ENCODE results near the gene GBP6.
"Not testable (repeated sequence)": the region's sequence is repeated elsewhere in the genome, so short reads cannot be mapped to it uniquely, and the experiment has no call there.

The GBP6 gene, protein sequence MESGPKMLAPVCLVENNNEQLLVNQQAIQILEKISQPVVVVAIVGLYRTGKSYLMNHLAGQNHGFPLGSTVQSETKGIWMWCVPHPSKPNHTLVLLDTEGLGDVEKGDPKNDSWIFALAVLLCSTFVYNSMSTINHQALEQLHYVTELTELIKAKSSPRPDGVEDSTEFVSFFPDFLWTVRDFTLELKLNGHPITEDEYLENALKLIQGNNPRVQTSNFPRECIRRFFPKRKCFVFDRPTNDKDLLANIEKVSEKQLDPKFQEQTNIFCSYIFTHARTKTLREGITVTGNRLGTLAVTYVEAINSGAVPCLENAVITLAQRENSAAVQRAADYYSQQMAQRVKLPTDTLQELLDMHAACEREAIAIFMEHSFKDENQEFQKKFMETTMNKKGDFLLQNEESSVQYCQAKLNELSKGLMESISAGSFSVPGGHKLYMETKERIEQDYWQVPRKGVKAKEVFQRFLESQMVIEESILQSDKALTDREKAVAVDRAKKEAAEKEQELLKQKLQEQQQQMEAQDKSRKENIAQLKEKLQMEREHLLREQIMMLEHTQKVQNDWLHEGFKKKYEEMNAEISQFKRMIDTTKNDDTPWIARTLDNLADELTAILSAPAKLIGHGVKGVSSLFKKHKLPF

DNA sequence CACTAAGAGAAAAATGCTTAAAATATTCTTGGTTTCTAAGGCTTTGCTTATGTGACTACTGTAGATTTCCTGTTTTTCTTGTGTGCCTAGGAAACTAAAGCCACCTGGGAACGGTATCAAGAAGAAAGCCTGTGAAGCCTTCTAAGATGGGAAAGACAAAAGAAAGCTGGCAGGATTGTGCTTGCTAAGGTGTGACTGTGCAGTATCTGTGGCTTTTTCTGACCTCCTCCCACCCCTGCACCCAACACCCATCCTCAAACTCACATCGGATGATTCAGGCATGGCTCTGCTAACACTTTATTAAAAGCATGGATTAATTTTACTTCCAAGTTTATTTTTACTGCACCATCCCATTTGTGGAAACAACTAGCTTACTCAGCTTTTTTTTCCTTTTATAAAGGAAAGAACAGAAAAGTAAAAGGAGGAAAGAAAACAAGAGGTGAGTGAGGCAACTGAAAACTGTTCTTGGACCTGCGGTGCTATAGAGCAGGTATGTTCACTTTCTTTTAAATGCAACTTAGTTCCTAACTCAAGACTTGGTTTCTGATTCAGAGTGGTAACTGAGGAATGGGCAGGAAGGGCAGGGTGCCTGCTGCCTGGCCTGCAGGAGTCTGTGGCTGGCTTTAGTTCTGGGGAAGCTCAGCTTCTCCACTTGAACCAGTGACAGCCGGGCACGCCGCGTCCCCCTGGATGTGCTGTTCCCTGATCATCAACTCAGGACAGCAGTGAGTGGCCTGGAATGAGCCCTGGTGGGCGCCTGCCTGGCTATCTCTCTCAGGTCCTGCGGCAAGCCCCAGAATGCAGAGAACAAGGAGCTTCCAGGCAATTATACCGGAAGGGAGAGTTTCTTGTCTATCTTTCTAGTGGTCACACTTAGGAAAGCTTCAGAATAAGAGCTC lies at the start of gene GBP6:
GBP6 (plus strand) TSS at position 422 of the 899 bp plus-strand sequence. CDS start 4,493 bp downstream, outside the sequence.
- peak; percentile 17 for DNase-seq

DNA sequence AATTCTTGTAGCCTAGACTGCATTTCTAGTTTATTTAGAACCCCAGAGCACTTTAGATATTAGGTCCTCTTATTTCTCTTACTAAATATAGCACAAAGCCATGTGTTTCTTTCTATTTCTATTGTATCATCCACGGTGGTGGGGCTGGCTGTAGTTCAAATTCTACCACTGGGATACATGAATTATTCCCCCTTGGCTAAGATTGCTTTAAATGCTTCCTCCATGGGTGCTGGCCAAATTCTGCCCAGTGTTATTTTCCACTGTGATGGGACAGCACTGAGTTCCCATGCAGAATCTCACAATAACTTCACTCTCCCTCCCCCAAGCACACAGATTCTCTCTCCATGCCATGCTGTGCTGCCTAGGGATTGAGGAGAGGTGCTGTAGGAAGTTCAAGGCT lies 41.5 kb upstream of the GBP6 start:
- no peak for DNase-seq

DNA sequence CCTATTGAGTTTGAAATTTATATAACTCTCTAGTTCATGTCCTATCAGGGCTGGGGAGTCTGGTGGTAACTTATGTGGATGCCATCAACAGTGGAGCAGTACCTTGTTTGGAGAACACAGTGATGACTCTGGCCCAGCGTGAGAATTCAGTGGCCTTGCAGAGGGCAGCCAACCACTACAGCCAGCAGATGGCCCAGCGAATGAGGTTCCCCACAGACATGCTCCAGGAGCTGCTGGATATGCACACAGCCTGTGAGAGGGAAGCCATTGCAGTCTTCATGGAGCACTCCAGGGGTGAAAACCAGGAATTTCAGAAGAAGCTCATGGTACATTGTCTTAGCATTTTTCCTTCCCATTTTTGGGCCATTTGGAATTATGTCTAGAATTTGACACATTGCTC lies 32.0 kb upstream of the GBP6 start:
- no peak for DNase-seq

DNA sequence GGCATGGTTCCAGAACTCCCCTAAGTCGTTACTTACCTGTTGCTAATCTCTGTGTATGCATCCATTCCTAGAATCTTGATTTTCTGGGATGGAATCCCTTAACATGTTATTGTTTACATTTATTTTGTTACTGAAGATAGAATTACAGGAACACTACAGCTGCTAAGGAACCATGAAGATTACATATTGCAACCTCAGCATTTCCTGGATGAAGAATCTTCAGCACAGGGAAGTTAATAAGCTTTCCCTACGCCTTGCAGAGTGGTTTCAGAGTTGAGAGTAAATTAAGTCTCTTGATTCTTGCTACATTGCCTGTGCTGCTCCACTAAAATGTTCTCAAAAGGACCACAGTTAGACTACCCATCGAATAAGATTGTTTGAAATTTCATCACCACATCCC lies 31.4 kb upstream of the GBP6 start:
- DNase-seq = no peak

GRCh38 chr1:89335486-89335885 lies 28.4 kb upstream of the GBP6 start:
- no peak for DNase-seq

DNA sequence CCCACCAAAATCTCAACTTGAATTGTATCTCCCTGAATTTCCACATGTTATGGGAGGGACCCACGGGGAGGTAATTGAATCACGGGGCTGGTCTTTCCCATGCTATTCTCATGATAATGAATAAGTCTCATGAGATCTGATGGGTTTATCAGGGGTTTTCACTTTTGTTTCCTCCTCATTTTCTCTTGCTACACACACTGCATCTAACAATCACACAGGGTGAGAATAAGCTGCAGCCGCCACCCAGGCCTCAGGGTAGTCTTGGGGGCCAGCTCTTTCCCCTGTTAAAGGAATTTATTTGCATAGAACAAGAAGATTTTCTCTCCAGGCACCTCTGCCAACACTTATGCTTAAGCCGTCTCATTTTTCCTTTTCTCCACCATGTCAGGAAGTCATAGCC lies 26.0 kb upstream of the GBP6 start:
- no peak for DNase-seq

GRCh38 chr1:89339039-89339438 lies 24.8 kb upstream of the GBP6 start:
- no peak for DNase-seq

DNA sequence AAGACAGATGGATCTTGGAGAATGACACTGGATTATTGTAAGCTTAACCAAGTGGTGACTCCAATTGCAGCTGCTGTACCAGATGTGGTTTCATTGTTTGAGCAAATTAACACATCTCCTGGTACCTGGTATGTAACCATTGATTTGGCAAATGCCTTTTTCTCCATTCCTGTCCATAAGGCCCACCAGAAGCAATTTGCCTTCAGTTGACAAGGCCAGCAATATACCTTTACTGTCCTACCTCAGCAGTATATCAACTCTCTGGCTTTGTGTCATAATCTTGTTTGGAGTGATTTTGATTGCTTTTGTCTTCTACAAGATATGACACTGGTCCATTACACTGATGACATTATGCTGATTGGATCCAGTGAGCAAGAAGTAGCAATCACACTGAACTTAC lies 18.4 kb upstream of the GBP6 start:
- not testable (repeated sequence) for DNase-seq

- no peak for DNase-seq
Measured at GRCh38 chr1:89347296-89347695, 16.6 kb upstream of the GBP6 start.

GRCh38 chr1:89350298-89350697 lies 13.6 kb upstream of the GBP6 start:
- DNase-seq = no peak

- DNase-seq = no peak
Measured at GRCh38 chr1:89351597-89352311, 12.1 kb upstream of the GBP6 start.

DNA sequence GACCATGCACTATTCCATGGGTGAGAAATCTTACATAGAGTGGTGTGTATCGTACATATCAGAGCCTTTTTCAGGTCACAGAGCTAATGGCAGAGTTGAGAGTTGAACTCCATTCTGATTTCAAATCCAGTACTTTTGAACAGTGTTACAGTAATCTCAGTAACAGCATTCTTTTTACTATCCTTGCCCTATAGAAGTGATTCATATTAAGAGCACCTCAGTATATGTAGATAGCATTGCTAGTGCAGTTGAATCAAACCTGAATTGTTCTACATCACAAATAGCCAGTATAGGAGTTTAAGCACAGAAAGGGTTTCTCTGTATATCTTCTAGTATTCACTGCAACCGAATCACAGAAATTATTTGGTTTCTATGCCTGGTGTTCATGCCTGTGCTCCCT lies 11.4 kb upstream of the GBP6 start:
- no peak for DNase-seq

DNA sequence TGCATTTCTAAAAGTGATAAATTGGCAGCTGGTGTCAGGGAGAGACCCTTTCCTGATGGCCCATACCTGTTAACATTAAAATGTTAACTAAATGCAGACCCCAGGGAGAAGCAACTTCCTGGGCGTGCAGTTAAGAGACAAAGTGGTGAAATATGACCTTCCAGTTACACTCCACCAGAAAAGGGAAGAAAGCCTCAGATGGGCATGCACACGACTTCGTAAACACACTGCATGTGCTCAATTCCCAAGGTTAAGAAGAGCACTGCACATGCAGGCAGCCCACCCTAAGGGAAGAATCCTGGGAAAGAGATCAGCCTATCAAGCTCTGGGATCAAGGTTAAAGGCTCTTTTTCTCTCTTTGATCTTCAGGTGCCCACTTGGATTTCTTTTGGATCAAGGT lies 9.7 kb upstream of the GBP6 start:
- DNase-seq = no peak

GRCh38 chr1:89355056-89355455 lies 8.8 kb upstream of the GBP6 start:
- no peak for DNase-seq

DNA sequence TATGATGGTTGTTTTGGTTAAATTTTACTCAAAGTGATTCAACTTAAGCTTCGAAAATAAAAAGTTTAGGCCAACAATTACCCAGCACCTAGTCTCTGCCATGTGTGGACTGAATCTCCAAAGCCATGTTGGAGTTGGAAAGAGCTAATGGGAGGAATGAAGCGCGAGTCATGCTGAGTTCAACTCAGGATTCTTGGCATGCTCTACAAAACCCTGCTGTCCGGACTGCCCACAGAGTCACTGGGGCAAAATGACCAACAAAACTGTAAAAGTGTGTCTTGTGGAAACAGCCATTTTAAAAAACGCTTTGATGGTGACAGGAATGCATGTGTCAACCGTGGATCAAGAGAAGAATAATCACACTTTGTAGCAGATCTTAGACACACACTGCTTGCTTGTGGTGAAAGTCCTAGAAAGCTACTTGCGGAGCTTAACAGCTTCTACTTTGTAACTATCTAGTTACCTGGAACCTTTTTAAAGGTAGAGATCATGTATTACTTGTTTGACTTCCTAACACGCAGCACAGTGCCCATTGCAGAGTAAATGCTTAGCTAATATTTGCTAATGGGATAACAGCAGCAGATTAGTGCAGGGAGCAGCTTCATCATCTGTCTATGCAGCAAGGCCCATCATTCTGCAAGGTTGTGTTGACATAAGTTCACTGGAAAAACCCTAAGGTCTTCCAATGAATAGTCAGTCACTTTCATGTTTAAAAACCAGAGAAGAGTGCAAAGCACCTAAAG lies 7.0 kb upstream of the GBP6 start:
- no peak for DNase-seq

DNA sequence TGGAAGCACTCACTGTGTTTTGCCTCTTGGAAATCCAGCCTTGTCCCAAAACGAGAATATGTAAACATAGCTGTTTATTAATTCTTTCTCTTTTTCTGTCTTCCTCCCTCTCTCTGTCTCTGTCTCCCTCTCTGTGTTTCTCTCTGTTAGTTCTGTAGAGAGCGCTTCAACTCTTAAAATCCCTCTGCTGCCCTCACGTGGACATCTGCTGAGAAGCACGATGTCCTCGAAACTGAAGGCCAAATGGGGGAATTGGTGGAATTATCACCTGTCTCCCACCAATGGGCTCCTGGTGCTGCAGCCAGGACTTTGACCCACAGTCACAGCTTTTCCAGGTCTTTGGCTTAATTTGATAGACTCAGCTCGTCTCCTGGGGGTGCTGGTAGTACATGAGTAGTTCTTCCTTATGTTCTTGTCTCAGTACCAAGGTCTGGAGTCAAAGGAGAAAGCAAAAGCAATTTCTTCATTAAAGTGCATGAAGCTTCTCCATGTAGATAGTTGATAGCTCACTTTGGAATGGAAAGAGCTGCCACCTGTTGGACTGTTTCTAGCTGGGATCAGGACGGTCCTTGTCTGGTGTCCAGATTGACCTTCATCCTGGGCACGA lies 5.5 kb upstream of the GBP6 start:
- DNase-seq = peak; percentile 88

DNA sequence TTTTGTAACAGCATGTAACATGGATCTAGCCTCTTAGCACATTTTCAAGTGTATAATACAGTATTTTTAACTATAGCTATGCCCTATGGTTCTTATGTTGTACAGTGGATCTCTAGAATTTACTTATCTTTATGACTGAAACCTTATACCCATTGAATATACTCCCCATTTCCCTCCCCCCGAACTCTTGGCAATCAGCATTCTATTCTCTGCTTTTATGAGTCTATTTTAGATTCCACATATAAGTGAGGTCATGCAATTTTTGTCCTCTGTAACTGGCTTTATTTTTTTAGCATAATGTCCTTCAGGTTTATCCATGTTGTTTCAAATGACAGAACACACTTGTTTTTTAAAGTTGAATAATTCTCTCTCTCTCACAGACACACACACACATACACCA lies 3.1 kb upstream of the GBP6 start:
- DNase-seq = no peak

DNA sequence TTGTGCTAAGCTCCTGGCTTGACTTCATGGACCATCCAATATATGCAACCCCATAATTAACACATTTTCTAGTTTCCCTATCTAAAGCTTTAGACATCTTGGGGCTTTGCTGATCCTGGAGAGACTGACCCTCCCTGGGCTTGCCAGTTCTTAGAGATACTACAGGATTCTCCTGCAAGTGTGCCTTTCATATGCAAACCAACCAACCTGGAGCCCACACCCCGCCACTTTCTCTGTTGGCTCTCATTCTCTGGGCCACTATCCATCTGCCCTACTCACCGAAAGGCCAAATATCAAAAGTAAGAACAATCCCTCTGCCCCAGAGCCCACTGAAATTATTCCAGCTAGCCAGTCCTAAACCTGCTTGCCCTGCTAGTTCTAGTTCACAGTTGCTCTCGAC lies 2.2 kb upstream of the GBP6 start:
- no peak for DNase-seq

- DNase-seq = peak; percentile 19
Measured at GRCh38 chr1:89363196-89363595, 663 bp upstream of the GBP6 start.

- DNase-seq = no peak
Measured at GRCh38 chr1:89364954-89365550, 1.2 kb downstream of the GBP6 start.

DNA sequence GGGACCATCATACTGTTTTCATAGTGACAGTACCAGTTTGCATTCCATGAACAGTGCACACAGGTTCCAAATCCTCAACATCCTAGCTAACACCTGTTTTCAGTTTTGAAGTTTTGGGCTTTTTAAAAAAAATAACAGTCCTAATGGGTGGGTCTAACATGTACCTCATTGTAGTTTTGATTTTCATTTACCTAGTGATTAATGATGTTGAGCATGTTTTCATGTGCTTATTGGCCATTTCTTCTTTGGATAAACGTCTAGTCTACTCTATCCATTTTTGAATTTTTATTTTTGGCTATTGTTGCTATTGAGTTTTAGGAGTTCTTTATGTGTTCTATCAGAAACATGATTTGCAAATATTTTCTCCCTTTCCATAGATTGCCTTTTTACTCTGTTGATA lies 3.4 kb downstream of the GBP6 start:
- no peak for DNase-seq
